Fibroblast of lung (primary cell): ENCODE data around the gene SENP3. TPM values are rescaled to one million over a fixed set of nuclear protein-coding genes. Genes with fewer than 3 reads are reported as not detected.

ENCODE experiments used
- DNase-seq, 2 donors: peaks; one replicate each; pipeline versions ENCODE4 v3.0.0 to v3.0.0-alpha.2; 2010; ENCODE audit warnings: low read depth in 2 of 2
- H2AFZ ChIP-seq: 2 replicates; pipeline ENCODE4 v1.5.1; 2012; ENCODE audit warnings: low read length, control low read depth, inconsistent platforms
- H3K27ac ChIP-seq: 2 replicates; pipeline ENCODE4 v1.5.1; 2011; ENCODE audit warnings: low read length, control low read depth; ENCODE audit not compliant: insufficient read depth
- H3K27me3 ChIP-seq: 2 replicates; pipeline ENCODE4 v1.5.1; 2011; ENCODE audit warnings: mild to moderate bottlenecking, low read length; ENCODE audit not compliant: control insufficient read depth, insufficient read depth
- H3K36me3 ChIP-seq: 2 replicates; pipeline ENCODE4 v1.5.1; 2011; ENCODE audit warnings: low read length; ENCODE audit not compliant: control insufficient read depth, insufficient read depth
- H3K4me1 ChIP-seq: 2 replicates; pipeline ENCODE4 v1.5.1; 2011; ENCODE audit warnings: low read length; ENCODE audit not compliant: control insufficient read depth, insufficient read depth; ENCODE audit errors: extremely low read depth
- H3K4me2 ChIP-seq: 2 replicates; pipeline ENCODE4 v1.5.1; 2011; ENCODE audit warnings: low read length, control low read depth; ENCODE audit not compliant: insufficient read depth; ENCODE audit errors: extremely low read depth
- H3K4me3 ChIP-seq, 4 experiments: fragments of 200-600 bp in 1 of 4; sonication (generic) in 1 of 4; replicated peaks in 1 of 4; 2 replicates each; pipeline ENCODE4 v1.5.1; 2011 to 2016; ENCODE audit warnings: low read length in 4 of 4, low read depth in 3 of 4, mild to moderate bottlenecking in 3 of 4, control low read depth in 2 of 4, inconsistent platforms in 1 of 4, mixed read lengths in 1 of 4; ENCODE audit not compliant: insufficient read depth in 1 of 4; ENCODE audit errors: control extremely low read depth in 1 of 4
- H3K79me2 ChIP-seq: 2 replicates; pipeline ENCODE4 v1.5.1; 2012; ENCODE audit warnings: mild to moderate bottlenecking, low read length, inconsistent platforms; ENCODE audit not compliant: control insufficient read depth, insufficient read depth
- H3K9ac ChIP-seq: 2 replicates; pipeline ENCODE4 v1.5.1; 2011; ENCODE audit warnings: mild to moderate bottlenecking, low read length, control low read depth; ENCODE audit not compliant: insufficient read depth
- H3K9me3 ChIP-seq: 2 replicates; pipeline ENCODE4 v1.5.1; 2012; ENCODE audit warnings: low read depth, low read length; ENCODE audit not compliant: control insufficient read depth, insufficient read depth
- H4K20me1 ChIP-seq: 2 replicates; pipeline ENCODE4 v1.5.1; 2011; ENCODE audit warnings: low read length; ENCODE audit not compliant: control insufficient read depth, insufficient read depth; ENCODE audit errors: extremely low read depth
- EZH2 ChIP-seq: IDR thresholded peaks from 2 replicates; pipeline ENCODE4 v1.5.1; 2012; ENCODE audit warnings: low read length, control low read depth, mild to moderate bottlenecking; ENCODE audit errors: missing control alignments
- polyA plus RNA-seq, 2 donors: library from polyadenylated mRNA; depleted of rRNA in 1 of 2; stranded (reverse) in 1 of 2; unstranded in 1 of 2; fragments of >200 nt; gene quantifications; 2 replicates each; pipeline ENCODE4 v1.2.1, GENCODE V29; 2011 to 2012; ENCODE audit warnings: missing spikeins in 1 of 2
- total RNA-seq: library from RNA; depleted of rRNA; stranded (reverse); fragments of >200 nt; gene quantifications from 2 replicates; pipeline ENCODE4 v1.2.1, GENCODE V29; 2014
- TF ChIP-seq, protein P1 (sequence below), 2 donors: IDR thresholded peaks in 1 of 2; conservative IDR thresholded peaks in 1 of 2; 1 replicate in 1 of 2; 2 replicates in 1 of 2; pipeline ENCODE4 v1.5.1; 2011 to 2012; ENCODE audit warnings: low read length in 2 of 2, control low read depth in 1 of 2, inconsistent platforms in 1 of 2, low read depth in 1 of 2, mild to moderate bottlenecking in 1 of 2

Gene SENP3
- total and polyA plus RNA-seq, 2 donors (not counting 1 experiment from before 2014, with no cell fraction given): 66.2 to 67.6 TPM

DNA sequence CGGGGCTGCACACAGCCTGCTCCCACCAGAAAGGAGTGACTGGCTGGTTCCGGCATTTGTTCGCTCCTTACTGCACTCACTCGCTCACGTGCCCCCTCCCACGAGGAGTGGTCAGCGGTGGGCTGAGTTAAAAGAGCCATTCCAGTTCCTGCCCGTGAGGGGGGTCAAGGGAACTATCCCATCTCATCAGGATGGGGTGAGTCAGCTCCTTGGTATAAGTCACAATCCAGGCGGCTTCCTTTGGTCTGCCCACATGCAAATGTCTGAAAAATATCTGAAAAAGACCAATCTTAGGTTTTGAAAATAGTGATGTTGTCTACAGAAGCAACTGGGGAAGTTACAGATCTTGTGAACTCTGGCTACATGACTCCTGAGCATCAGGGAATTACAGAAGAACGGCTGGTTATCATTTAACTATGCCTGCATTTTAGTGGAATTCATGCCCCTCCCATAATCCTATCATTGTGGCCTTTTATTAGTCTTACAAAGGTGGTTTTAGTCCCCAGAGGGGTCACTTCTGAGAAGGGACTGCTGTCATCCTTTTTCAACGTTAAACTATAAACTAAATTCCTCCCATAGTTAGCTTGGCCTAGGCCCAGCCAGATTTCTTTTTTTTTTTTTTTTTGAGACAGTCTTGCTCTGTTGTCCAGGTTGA lies 22.7 kb upstream of the SENP3 start:
- Histone ChIP-seq H3K4me1 (no peaks in the 10 kb centered on the region), H3K4me2 (no peak overlapping the region), H3K79me2 (no peaks in the 10 kb centered on the region)

DNA sequence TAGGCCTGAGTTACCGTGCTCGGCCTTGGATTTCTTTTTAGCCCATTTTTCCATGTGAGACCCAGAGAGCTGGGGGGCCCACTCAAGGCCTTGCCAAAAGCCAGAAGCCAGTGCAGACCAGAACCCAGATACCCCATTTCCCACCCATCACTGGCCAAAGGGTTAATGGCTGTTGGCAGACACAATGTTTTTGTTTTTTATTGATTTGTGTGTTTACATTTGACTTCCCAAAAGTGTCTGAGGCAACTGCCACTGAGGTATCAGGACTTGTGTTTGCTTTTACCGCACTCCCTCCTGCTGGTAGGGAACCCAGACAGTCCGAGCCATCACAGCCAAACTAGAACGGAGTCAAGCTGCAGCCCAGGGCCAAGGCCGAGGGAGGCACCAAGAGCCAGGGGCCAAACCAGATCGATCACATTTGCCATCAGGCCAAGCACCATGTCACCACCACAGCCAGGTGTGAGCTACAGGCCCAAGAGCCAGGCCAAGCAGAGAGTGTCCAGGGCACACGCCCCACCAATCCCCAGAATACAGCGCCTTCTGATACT lies 20.6 kb upstream of the SENP3 start:
- Histone ChIP-seq H3K9me3 (no peaks in the 10 kb centered on the region), H3K27me3 (no peaks in the 10 kb centered on the region), H3K27ac (no peak overlapping the region), H3K4me2 (no peak overlapping the region), H3K4me3 (no peak overlapping the region), H2AFZ (no peak overlapping the region), H3K9ac (no peak overlapping the region), H3K4me1 (no peaks in the 10 kb centered on the region), H3K79me2 (no peaks in the 10 kb centered on the region), H3K36me3 (no peaks in the 10 kb centered on the region), H4K20me1 (no peaks in the 10 kb centered on the region)
- DNase-seq: no peak
- no peak for TF ChIP-seq EZH2

More for the DNA sequence above, 22.7 kb upstream of the SENP3 start:
- H3K9me3 ChIP-seq: no peaks in the 10 kb centered on the region
- no peak overlapping the region for H3K4me3 ChIP-seq
- H3K27me3 ChIP-seq: no peaks in the 10 kb centered on the region
- no peak overlapping the region for H3K9ac ChIP-seq
- no peak overlapping the region for H2AFZ ChIP-seq
- TF ChIP-seq, protein P1, sequence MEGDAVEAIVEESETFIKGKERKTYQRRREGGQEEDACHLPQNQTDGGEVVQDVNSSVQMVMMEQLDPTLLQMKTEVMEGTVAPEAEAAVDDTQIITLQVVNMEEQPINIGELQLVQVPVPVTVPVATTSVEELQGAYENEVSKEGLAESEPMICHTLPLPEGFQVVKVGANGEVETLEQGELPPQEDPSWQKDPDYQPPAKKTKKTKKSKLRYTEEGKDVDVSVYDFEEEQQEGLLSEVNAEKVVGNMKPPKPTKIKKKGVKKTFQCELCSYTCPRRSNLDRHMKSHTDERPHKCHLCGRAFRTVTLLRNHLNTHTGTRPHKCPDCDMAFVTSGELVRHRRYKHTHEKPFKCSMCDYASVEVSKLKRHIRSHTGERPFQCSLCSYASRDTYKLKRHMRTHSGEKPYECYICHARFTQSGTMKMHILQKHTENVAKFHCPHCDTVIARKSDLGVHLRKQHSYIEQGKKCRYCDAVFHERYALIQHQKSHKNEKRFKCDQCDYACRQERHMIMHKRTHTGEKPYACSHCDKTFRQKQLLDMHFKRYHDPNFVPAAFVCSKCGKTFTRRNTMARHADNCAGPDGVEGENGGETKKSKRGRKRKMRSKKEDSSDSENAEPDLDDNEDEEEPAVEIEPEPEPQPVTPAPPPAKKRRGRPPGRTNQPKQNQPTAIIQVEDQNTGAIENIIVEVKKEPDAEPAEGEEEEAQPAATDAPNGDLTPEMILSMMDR (conservative IDR thresholded peaks at IDR 0.05 in 1 of 2, IDR thresholded peaks at IDR 0.05 in 1 of 2; ENCODE audit: low read depth in 1 of 2, low read length in 2 of 2): no peak
- TF ChIP-seq EZH2: no peak
- DNase-seq: peak in 1 of 2 donors; percentile 80
- H4K20me1 ChIP-seq: no peaks in the 10 kb centered on the region
- no peaks in the 10 kb centered on the region for H3K36me3 ChIP-seq
- no peak overlapping the region for H3K27ac ChIP-seq

- H3K4me3 ChIP-seq: no peak overlapping the region
- no peak overlapping the region for H3K27ac ChIP-seq
- no peaks in the 10 kb centered on the region for H3K9me3 ChIP-seq
- no peak for DNase-seq
- no peaks in the 10 kb centered on the region for H3K36me3 ChIP-seq
- H3K4me1 ChIP-seq: peaks cover 4% of the 10 kb centered on the region
- H3K9ac ChIP-seq: no peak overlapping the region
- H3K4me2 ChIP-seq: no peak overlapping the region
- H4K20me1 ChIP-seq: no peaks in the 10 kb centered on the region
- TF ChIP-seq, protein P1 (conservative IDR thresholded peaks at IDR 0.05 in 1 of 2, IDR thresholded peaks at IDR 0.05 in 1 of 2; ENCODE audit: low read depth in 1 of 2, low read length in 2 of 2): no peak
- no peak for TF ChIP-seq EZH2
- no peak overlapping the region for H2AFZ ChIP-seq
- no peaks in the 10 kb centered on the region for H3K27me3 ChIP-seq
- no peaks in the 10 kb centered on the region for H3K79me2 ChIP-seq
These were observed 16.8 kb upstream of the SENP3 start for GRCh38 chr17:7544911-7545310.
